ENCODE data around the gene PLK1. TPM values are rescaled to one million over a fixed set of nuclear protein-coding genes. Genes with fewer than 3 reads are reported as not detected.
"Not testable (repeated sequence)": the region's sequence is repeated elsewhere in the genome, so short reads cannot be mapped to it uniquely, and the experiment has no call there.

The PLK1 gene
- total RNA-seq, 1 donor from 2014 or later, result 1.0 TPM

DNA sequence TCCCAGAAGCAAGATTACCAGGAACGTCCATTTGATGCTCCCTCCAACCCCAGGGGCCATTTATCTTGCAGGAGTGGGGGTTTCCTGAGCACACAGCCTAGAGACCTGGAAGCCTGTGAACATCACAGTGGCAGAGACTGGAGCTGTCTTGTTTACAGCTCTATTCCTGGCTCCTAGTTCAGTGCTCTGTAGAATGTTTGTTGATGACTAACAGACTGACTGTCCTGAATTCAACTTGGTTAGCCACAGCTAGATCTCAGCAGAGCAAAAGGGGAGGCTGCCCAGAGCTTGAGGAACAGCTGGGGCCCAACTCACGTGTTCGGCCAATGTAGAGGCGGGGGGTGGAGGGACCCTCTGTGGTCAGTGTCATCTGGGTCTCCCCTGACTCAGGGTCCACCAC, 27.8 kb downstream of the PLK1 start:
- no peak for ATAC-seq
- DNase-seq (ENCODE audit: low spot score), result no peak

DNA sequence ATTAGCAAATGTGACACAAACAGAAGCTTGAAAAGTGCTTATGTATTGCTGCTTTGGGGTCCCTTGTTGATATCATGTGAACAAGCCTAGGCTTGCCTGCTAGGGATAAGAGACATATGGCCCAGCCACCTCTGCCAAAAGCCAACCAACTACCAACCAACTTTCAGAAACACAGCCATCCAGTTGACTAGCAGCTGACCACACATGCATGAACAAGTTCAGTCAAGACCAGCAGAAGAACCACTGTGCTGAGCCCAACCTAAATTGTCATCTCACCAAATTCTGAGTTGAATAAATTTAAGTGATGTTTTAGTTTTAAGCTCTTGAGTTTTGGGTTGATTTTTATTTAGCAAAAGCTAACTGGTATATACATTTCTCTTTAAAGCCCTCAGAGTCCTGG, 30.8 kb downstream of the PLK1 start:
- ATAC-seq, result no peak
- DNase-seq (ENCODE audit: low spot score), result no peak

DNA sequence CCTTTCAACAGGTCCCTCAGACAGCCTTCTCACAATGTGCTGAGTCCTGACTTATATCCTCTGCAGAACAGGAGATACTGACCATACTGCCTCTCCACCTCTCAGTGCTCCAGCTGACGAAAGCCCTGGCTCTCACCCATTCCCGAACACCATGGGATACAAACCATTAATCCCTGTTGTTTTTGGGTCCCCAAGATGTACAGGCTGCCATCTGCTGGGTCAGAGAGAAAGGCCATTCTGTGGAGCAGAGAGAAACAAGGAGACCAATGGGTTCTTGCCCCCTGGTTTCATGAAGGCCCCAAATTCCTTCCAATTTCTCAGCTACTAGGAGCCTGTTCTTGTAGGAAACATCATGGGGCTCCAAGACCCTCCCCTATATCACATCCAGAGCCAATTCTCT, 31.3 kb downstream of the PLK1 start:
- no peak for DNase-seq (ENCODE audit: low spot score)
- ATAC-seq, result no peak

DNA sequence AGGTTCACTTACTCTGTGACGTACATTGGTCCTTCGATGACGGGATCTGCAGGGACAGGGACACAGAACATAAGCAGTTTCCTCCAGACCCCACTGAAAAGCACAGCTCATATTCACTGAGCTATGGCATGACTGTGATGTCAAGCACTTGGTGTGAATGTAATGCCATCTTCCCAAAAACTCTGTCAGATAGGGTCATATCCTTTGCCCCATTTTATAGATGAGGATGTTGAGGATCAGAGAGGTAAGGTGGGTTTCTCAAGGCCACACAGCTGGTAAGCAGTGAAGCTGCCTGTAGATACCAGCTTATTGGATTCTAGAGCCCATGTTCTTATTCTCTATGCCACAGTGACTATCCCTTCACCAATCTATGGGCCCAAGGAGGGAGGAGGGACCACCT, 31.8 kb downstream of the PLK1 start:
- ATAC-seq (no peak), DNase-seq (ENCODE audit: low spot score) (no peak)

DNA sequence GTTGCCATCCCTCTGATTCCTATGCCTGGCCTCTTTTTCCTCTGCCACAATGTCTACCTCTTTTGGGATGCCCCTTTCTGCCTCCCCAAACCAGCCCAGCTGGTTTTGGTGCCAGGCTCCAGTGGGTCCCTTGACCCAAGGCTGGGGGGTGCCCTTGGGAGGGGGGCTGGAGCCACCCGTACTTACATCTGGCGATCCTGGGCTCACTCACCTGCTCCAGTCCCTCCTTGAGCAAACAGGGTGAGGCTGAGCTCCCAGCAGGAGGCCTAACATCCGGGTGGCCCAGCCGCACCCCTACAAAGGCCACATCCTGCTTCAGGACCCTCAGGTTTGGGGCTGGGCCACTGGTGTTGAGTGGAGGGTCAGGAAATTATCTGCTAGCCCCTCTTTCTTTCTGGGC, 33.1 kb downstream of the PLK1 start:
- ATAC-seq, result no peak
- DNase-seq (ENCODE audit: low spot score), result no peak

DNA sequence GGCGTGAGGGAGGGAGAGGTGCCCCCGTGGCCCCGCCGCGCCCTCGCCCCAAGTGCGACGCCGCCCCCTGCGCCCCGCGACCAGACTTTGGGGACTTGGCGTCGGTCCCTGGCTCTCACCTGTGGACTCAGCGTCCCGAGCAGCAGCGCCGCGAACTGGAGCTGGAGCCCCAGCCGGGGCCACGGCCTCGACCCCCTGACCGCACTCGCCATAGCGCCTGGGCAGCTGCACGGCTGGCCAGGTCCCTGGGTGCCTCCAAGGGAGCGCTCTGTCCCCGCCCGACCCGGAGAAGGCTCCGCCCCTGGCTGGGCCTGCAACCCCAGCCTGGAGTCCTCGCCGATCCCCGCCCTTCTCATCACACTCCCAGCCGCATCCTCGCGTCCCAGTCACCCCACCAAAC, 34.3 kb downstream of the PLK1 start, which contains the start of gene ERN2:
Gene ERN2, minus strand, starts transcription at position 247 of the 400 bp plus-strand sequence. Its CDS starts 35 bp downstream, at position 212.
- DNase-seq (ENCODE audit: low spot score) (no peak), ATAC-seq (no peak)

DNA sequence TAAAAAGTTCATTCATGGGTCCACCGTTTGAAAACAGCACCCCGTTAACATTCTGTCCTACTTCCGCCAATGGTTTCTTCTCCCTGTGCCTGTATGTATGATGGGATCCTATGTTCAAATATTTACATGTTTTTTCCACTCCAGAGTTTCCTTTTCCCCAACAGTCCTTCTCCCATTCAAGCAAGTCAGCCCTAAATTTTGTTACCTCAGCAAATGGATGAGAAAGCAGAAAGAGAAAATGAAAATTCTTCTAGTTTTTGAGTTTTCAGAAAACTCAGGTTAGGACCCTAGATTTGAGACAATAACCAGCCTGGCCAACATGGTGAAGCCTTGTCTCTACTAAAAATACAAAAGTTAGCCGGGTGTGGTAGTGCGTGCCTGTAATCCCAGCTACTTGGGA, 37.8 kb downstream of the PLK1 start:
- no peak for DNase-seq (ENCODE audit: low spot score)
- no peak for ATAC-seq

DNA sequence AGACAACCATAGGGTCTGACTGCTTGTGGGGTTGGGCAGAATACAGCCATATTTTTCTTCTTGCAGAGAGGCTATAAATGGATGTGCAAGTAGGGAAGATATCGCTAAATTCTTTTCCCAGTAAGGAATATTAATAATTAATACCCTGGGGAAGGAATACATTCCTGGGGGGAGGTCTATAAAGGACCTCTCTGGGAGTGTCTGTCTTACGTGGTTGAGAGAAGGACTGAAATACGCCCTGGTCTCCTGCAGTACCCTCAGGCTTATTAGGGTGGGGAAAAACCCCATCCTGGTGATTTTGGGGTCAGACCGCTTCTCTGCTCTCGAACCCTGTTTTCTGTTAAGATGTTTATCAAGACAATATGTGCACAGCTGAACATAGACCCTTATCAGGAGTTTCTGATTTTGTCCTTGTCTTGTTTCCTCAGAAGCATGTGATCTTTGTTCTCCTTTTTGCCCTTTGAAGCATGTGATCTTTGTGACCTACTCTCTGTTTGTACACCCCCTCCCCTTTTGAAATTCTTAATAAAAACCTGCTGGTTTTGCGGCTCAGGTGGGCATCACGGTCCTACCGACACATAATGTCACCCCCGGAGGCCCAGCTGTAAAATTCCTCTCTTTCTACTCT, 44.0 kb downstream of the PLK1 start:
- DNase-seq (ENCODE audit: low spot score); ATAC-seq: not testable (repeated sequence)

DNA sequence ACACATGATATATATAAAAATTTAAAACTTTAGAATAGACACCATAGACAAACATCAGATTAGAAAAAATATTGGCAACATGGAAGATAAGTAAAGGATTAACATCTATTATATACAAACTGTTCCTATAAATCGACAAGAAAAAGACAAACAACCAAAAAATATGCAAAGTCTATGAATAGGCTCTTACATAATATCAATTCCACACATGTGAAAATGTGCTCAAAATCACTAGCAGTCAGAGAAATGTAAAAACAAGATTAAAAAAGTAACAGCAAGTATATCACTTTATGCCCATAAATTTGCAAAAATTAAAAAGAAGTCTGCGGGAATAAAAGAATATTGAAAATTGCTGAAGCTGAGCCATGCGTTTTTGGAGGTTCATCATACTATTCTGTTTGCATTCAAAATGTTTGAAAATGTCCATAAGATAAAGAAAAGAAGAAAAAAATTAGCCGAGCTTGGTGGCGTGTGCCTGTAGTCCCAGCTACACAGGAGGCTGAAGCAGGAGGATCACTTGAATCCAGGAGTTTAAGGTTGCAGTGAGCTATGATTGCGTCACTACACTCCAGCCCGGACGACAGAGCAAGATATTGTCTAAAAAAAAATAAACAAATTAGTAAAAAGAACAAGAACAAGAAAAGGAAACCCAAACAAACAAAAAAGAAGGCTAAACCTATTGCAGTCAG, 45.6 kb downstream of the PLK1 start:
- ATAC-seq (no peak), DNase-seq (ENCODE audit: low spot score) (no peak)

DNA sequence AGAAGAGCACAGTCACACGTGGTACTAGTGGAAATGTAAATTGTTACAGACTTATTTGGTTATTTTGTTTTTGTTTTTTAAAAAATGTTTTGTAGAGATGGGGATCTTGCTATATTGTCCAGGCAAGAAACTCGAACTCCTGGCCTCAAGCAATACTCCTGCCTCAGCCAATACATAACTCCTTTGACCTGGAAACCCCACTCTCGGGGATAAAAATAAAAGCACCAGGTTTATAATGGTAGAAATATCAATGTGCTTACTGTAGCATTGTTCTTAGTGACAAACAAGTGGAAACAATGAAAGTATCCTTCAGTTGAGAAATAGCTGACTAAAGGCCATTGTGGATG, 46.1 kb downstream of the PLK1 start:
- DNase-seq (ENCODE audit: low spot score) (no peak), ATAC-seq (no peak)

DNA sequence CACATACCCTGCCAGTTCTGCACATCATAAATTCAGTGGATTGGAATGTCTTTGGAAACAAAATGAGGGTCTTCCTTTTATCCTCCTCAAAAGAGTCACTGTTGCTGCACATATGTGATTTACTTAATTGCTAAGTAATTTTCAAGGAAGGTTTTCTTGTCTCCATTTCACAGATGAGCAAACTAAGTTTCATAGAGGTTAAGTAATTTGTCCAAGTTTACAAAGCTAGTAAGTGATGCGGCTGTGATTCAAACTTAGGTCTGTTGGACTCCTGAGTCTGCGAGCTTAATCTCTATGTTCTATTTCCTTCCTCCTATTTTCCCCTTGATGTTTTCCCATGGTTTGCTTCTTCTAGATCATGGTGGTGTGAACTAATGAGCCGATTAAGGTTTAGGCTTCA, 48.0 kb downstream of the PLK1 start:
- DNase-seq (ENCODE audit: low spot score), result no peak
- no peak for ATAC-seq

DNA sequence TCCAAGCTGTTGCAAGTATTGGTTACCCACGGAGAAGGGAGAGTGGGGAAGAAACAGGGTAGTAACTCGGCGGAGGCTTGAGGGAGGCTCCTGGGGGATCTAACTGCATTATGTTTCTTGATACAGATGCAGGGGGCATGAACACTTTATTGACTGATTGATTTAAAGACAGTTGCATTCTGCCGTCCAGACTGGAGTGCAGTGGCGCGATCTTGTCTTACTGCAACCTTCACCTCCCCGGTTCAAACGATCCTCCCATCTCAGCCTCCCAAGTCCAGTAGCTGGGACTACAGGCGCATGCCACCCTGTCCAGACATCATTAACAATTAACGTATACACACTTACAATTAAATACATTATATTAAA, 49.4 kb downstream of the PLK1 start:
- ATAC-seq (no peak), DNase-seq (ENCODE audit: low spot score) (no peak)

DNA sequence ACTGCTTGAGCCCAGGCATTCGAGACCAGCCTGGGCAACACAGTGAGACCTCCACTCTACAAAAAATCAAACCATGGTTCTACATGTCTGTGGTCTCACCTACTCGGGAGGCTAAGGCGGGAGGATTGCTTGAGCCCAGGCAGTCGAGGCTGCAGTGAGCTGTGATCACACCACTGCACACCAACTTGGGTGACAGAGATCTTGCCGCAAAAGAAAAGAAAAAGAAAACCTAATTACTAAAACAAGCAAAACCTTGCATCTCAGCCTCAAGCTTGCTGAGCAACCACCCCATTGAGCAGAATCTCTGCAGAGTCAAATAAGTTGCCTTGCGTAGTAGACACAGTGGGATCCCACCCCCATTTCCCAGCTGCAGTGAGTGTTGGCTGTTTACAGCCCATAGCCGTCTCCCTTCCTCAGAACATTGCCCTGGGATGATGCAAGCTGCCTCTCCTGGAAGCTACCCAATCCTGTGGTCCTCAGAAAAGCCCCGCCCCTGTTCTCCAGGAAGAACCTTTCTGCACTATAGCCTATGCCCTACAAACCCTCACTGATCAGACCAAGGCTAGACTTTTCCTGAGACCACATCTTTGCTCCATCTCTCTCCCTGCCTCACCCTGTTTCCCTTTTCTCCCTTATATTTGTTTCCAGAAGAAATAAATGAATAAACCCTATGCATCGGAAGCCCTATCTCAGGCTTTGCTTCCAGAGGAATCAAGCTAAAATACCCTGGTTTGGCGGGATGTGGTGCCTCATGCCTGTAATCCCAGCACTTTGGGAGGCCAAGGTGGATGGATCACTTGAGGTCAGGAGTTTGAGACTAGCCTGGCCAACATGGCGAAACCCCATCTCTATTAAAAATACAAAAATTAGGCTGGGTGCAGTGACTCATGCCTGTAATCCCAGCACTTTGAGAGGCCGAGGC, 51.1 kb downstream of the PLK1 start:
- no peak for ATAC-seq
- DNase-seq (ENCODE audit: low spot score), result no peak

DNA sequence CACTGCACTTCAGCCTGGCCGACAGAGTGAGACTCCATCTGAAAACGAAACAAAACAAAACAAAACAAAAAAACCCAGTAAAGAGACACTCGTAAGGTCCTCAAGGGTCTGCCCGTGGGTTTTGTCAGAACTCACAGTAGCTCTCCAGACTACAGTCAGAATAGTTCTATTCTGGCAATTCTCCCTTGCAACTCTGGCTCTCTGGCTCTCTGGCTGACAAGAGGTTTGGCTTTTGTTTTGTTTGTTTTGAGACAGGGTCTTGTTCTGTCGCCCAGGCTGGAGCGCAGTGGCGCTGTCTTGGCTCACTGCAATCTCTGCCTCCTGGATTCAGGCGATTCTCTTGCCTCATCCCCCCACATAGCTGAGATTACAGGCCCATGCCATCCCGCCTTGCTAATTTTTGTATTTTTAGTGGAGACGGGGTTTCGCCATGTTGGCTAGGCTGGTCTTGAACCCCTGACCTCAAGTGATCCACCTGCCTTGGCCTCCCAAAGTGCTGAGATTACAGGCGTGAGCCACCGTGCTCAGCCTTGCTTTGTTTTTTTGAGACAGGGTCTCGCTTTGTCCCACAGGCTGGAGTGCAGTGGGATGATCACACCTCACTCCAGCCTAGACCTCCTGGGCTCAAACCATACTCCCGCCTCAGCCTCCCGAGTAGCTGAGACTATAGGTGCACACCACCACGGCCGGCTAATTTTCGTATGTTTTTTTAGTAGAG, 55.6 kb downstream of the PLK1 start:
- no peak for ATAC-seq

DNA sequence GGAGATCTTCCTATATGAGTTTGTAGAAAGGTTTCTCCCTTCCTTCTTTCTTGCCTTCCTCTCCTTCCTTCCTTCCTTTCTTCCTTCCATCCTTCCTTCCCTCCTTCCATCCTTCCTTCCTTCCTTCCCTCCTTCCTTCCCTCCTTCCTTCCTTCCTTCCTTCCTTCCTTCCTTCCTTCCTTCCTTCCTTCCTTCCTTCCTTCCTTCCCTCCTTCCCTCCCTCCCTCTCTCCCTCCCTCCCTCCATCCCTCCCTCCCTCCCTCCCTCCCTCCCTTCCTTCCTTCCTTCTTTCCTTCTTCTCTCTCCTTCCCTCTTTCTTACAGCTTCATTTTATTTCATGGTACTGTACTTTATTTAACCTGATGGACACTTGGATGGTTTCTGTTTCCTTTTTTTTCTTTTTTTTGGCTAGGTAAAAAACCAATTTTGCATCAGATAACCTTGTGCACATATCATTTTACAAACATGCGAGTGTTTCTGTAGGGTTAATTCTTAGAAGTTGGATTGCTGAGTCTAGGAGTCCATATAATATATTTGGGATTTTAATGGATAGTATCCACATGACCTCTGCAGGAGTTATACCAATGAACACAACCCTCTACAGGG, 58.8 kb downstream of the PLK1 start:
- not testable (repeated sequence) for ATAC-seq

More for the DNA sequence above, 55.6 kb downstream of the PLK1 start:
- DNase-seq (ENCODE audit: low spot score), result no peak

DNA sequence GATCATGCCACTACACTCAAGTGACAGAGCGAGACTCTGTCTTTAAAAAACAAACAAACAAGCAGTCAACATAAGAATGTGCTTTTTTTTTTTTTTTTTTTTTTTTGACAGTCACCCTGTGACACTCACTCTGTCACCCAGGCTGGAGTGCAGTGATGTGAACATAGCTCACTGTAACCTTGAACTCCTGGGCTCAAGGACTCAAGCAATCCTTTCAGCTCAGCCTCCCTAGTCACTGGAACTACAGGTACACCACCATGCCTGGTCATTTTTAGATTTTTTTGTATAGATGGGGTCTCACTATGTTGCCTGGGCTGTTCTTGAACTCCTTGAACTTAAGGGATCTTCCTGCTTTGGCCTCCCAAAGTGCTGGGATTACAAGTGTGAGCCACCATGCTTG, 60.8 kb downstream of the PLK1 start:
- ATAC-seq (no peak), DNase-seq (ENCODE audit: low spot score) (no peak)

More for the DNA sequence above, 58.8 kb downstream of the PLK1 start:
- not testable (repeated sequence) for DNase-seq (ENCODE audit: low spot score)

Other genes with a start within 250 kb of the PLK1 start
- 6.8 TPM for gene COG7, start 225.7 kb upstream of the PLK1 start, total RNA-seq
- gene GGA2, start 168.4 kb upstream of the PLK1 start, total RNA-seq, result 30.2 TPM
- 15.9 TPM for gene EARS2, start 121.5 kb upstream of the PLK1 start, total RNA-seq
- 32.9 TPM for gene UBFD1, start 121.2 kb upstream of the PLK1 start, total RNA-seq
- gene NDUFAB1, start 82.6 kb upstream of the PLK1 start, total RNA-seq, result 64.3 TPM
- gene PALB2, start 37.6 kb upstream of the PLK1 start, total RNA-seq, result 4.6 TPM
- 17.2 TPM for gene DCTN5, start 37.4 kb upstream of the PLK1 start, total RNA-seq
- gene ERN2, start 34.3 kb downstream of the PLK1 start, total RNA-seq, result 0.05 TPM
- not detected for gene CHP2, start 76.1 kb downstream of the PLK1 start, total RNA-seq
- 3.3 TPM for gene PRKCB, start 157.1 kb downstream of the PLK1 start, total RNA-seq

Measured in left lobe of liver (tissue), 2 donors.